Esophagus (tissue), 2 donors: Measurements from ENCODE around the gene AHNAK. TPM values are rescaled to one million over a fixed set of nuclear protein-coding genes. Genes with fewer than 3 reads are reported as not detected.

ENCODE experiments used
- H3K27ac ChIP-seq, 2 donors: one replicate each; pipeline ENCODE4 v1.5.1; 2013; ENCODE audit warnings: low read depth in 2 of 2, mild to moderate bottlenecking in 2 of 2, inconsistent platforms in 1 of 2, low read length in 1 of 2, moderate library complexity in 1 of 2
- H3K27me3 ChIP-seq, 2 donors: one replicate each; pipeline ENCODE4 v1.6.1; 2013; ENCODE audit warnings: low read length in 2 of 2, control low read depth in 1 of 2, mild to moderate bottlenecking in 1 of 2; ENCODE audit not compliant: insufficient read depth in 2 of 2, control insufficient read depth in 1 of 2
- H3K36me3 ChIP-seq, 2 donors: one replicate each; pipeline ENCODE4 v1.6.1; 2013; ENCODE audit warnings: low read length in 1 of 2; ENCODE audit not compliant: control insufficient read depth in 2 of 2, insufficient read depth in 2 of 2
- H3K4me1 ChIP-seq, 2 donors: one replicate each; pipeline ENCODE4 v1.6.1; 2013; ENCODE audit warnings: low read length in 1 of 2; ENCODE audit not compliant: control insufficient read depth in 2 of 2, insufficient read depth in 2 of 2
- H3K4me3 ChIP-seq, 2 donors: one replicate each; pipeline ENCODE4 v1.5.1; 2013; ENCODE audit warnings: low read length in 2 of 2, mild to moderate bottlenecking in 2 of 2, low read depth in 1 of 2, moderate library complexity in 1 of 2
- H3K9me3 ChIP-seq, 2 donors: one replicate each; pipeline ENCODE4 v1.6.1; 2013; ENCODE audit warnings: mild to moderate bottlenecking in 2 of 2, low read depth in 1 of 2, low read length in 1 of 2, moderate library complexity in 1 of 2; ENCODE audit not compliant: control insufficient read depth in 2 of 2, insufficient read depth in 1 of 2
- WGBS, 2 donors: extraction: QIAGEN DNeasy Blood & Tissue Kit; methylation state at CpG; one replicate each; pipeline ENCODE4 v1.1.7; 2013; 5-methylcytosine and 5-hydroxymethylcytosine counted together
- polyA plus RNA-seq, 2 donors: library from polyadenylated mRNA; stranded (reverse); fragments of 200-250 nt; gene quantifications; one replicate each; pipeline ENCODE4 v1.2.3, GENCODE V29; 2013
- donor health status: healthy with polysubstance abuse.
- donor health status: Bipolar disorder and iron deficiency.

Gene AHNAK, protein sequence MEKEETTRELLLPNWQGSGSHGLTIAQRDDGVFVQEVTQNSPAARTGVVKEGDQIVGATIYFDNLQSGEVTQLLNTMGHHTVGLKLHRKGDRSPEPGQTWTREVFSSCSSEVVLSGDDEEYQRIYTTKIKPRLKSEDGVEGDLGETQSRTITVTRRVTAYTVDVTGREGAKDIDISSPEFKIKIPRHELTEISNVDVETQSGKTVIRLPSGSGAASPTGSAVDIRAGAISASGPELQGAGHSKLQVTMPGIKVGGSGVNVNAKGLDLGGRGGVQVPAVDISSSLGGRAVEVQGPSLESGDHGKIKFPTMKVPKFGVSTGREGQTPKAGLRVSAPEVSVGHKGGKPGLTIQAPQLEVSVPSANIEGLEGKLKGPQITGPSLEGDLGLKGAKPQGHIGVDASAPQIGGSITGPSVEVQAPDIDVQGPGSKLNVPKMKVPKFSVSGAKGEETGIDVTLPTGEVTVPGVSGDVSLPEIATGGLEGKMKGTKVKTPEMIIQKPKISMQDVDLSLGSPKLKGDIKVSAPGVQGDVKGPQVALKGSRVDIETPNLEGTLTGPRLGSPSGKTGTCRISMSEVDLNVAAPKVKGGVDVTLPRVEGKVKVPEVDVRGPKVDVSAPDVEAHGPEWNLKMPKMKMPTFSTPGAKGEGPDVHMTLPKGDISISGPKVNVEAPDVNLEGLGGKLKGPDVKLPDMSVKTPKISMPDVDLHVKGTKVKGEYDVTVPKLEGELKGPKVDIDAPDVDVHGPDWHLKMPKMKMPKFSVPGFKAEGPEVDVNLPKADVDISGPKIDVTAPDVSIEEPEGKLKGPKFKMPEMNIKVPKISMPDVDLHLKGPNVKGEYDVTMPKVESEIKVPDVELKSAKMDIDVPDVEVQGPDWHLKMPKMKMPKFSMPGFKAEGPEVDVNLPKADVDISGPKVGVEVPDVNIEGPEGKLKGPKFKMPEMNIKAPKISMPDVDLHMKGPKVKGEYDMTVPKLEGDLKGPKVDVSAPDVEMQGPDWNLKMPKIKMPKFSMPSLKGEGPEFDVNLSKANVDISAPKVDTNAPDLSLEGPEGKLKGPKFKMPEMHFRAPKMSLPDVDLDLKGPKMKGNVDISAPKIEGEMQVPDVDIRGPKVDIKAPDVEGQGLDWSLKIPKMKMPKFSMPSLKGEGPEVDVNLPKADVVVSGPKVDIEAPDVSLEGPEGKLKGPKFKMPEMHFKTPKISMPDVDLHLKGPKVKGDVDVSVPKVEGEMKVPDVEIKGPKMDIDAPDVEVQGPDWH (N-terminal part only)
- 100 to 1,000 TPM; 168 to 195 TPM for polyA plus RNA-seq

- peaks cover 0 to 9% of the 10 kb centered on the region in 2 donors for H3K36me3 ChIP-seq
- H3K9me3 ChIP-seq = no peaks in the 10 kb centered on the region
- H3K27me3 ChIP-seq = no peaks in the 10 kb centered on the region
- WGBS, 2 donors = 0 to 1% methylated on average over 49 to 69 of the region's 69 CpGs
- peaks cover 8 to 14% of the 10 kb centered on the region in 2 donors for H3K4me1 ChIP-seq
- H3K27ac ChIP-seq = peak within 1 kb of the TSS; percentile 99 to 100
- peak within 1 kb of the TSS; percentile 82 to 98 for H3K4me3 ChIP-seq
Observed at GRCh38 chr11:62546244-62546928, at the start of gene AHNAK. Gene AHNAK (minus strand): TSS chr11:62546806. CDS start chr11:62536098, 10,708 bp downstream.

- H3K27ac ChIP-seq = no peak overlapping the region
- no peak overlapping the region for H3K4me3 ChIP-seq
- no peaks in the 10 kb centered on the region for H3K27me3 ChIP-seq
- peaks cover 2 to 7% of the 10 kb centered on the region in 2 donors for H3K4me1 ChIP-seq
- 88% methylated on average over 8 of the region's 8 CpGs for WGBS, 2 donors
- H3K36me3 ChIP-seq = peaks cover 9 to 47% of the 10 kb centered on the region in 2 donors
- H3K9me3 ChIP-seq = no peaks in the 10 kb centered on the region
Observed at GRCh38 chr11:62595124-62595523, 48.5 kb upstream of the AHNAK start.

DNA sequence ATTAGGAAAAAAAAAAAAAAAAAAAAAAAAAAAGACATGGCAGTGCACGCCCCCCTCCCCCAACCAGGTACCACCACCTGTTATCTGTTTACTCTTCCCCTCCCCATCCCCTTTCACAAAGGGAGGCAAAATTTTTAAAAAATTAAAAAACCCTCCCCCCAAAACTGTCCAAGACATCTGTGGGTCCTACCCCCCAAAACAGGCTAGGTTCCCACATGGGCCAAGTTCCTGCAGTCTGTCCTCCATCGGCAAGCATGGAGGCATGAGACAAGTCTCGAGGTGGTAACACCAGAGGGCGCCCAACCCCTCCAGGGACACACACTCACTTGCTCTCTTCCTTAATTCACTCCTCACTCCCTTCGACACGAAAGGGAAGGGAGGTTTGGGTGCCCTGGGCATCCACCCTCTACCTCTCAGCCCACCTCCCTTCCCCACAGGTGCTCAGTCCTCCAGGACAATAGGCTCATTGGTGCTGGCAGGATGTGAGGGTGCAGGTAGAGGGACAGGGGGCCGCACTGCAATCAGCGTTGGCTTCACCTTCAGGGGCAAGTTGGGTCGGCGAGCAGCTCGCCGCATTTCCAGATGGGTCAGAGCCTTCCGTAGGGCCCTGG is 46.9 kb upstream of the AHNAK start:
- 54 to 57% methylated on average over 13 of the region's 13 CpGs for WGBS, 2 donors
- H3K9me3 ChIP-seq = no peaks in the 10 kb centered on the region
- no peaks in the 10 kb centered on the region for H3K27me3 ChIP-seq
- peaks cover 9 to 46% of the 10 kb centered on the region in 2 donors for H3K36me3 ChIP-seq
- H3K4me1 ChIP-seq = peaks cover 2 to 4% of the 10 kb centered on the region in 2 donors
- no peak overlapping the region for H3K4me3 ChIP-seq
- peak overlapping the region in 1 of 2 donors; percentile 58 for H3K27ac ChIP-seq

DNA sequence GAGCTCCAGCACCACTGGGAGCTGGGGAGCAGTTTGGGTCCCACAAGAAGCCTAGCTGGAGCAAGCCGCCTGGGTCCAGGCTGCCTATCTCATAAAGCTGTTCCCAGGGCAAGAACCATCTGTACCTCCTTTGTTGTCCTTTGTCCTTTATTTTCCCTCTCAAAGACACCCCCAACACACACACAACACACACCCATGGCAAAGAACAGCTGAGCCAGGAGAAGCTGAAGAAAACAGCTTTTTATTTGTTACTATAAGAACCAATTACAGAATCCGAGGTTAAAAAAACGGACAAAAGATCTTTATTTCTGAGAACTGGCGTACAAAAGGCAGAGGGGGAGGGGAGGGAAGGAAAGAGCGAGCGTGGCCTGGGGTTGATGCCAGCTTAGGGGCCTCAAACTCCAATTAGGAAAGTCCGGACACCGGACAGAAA is 46.4 kb upstream of the AHNAK start:
- H3K4me1 ChIP-seq = peaks cover 2 to 4% of the 10 kb centered on the region in 2 donors
- 74% methylated on average over 8 of the region's 8 CpGs for WGBS, 2 donors
- peaks cover 9 to 43% of the 10 kb centered on the region in 2 donors for H3K36me3 ChIP-seq
- peak overlapping the region; percentile 93 to 99 for H3K27ac ChIP-seq
- no peaks in the 10 kb centered on the region for H3K27me3 ChIP-seq
- H3K9me3 ChIP-seq = no peaks in the 10 kb centered on the region
- H3K4me3 ChIP-seq = no peak overlapping the region

DNA sequence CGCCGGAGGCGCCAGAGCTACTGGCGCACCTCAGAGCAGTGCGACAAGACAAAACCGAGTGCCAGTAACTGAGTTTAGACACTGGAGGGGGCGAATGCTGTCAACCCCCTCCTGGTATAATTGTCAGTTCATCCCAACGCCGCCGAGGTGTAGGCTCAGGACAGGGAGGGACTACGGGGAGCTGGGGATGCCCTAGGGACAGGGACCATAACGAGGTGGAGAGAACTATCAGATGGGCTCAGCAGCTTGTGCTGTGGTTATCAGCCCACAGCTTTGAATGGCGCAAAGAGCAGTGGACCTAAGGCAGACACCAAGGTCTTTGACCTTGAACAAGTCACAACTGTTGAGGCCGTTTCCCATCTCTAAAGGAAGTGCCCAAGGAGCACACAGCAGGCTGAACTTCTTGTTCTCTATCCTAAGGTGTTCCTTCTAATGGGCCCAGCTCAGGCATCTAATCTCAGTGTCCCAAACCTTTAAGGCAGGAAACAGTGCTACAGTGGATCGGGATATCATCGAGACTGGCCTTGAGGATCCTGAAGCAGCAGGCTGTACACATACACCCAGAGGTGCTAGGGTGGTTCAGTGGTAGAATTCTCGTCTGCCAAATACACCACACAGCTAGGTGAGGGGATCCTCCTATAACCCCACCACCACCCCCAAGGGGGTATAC is 45.7 kb upstream of the AHNAK start:
- H3K27ac ChIP-seq = peak overlapping the region; percentile 93 to 99
- H3K9me3 ChIP-seq = no peaks in the 10 kb centered on the region
- 13 to 14% methylated on average over 17 of the region's 17 CpGs for WGBS, 2 donors
- H3K4me3 ChIP-seq = peak overlapping the region; percentile 43 to 93
- H3K4me1 ChIP-seq = peaks cover 2 to 4% of the 10 kb centered on the region in 2 donors
- H3K36me3 ChIP-seq = peaks cover 9 to 36% of the 10 kb centered on the region in 2 donors
- H3K27me3 ChIP-seq = no peaks in the 10 kb centered on the region

DNA sequence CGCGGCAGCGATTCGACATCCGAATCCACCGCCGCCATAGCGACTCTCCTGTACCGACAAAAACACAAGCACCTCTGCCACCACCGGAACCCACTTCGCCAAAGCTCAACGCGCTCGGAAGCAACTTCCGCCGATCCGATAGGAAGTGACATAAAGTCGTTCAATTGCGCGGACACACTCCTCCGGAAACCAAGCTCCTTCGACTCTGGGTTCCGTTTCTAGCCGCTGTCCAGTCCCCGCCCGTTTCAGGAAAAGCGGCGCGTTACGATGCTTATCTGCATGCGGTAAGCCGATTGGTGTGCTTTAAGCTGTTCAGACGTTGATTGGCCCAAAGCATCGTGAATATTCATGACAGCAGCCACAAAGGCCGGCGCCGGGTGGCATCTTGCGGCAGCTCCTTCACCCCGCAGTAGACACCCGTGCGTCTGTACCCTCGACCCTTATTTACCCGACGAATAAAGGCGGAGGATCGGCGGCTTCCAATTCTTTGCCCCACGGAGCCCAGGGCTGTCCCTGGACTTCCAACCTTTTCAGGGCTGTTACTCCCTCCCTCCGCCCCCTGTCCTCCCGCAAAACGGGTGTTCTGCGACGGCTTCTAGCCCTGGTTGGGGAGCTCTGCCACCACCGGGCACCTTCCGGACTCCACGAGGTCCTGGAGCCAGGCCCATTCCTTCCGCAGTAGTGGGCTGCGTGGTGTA is 45.0 kb upstream of the AHNAK start, which contains the start of gene TUT1:
TUT1 (minus strand) TSS at position 76 of the 698 bp plus-strand sequence; CDS start at position 38, 38 bp downstream.
- WGBS, 2 donors = 0 to 1% methylated on average over 58 of the region's 58 CpGs
- H3K27me3 ChIP-seq = no peaks in the 10 kb centered on the region
- H3K27ac ChIP-seq = peak within 1 kb of the TSS; percentile 93 to 99
- peaks cover 9 to 31% of the 10 kb centered on the region in 2 donors for H3K36me3 ChIP-seq
- peak within 1 kb of the TSS; percentile 62 to 93 for H3K4me3 ChIP-seq
- no peaks in the 10 kb centered on the region for H3K9me3 ChIP-seq
- peaks cover 2 to 4% of the 10 kb centered on the region in 2 donors for H3K4me1 ChIP-seq

DNA sequence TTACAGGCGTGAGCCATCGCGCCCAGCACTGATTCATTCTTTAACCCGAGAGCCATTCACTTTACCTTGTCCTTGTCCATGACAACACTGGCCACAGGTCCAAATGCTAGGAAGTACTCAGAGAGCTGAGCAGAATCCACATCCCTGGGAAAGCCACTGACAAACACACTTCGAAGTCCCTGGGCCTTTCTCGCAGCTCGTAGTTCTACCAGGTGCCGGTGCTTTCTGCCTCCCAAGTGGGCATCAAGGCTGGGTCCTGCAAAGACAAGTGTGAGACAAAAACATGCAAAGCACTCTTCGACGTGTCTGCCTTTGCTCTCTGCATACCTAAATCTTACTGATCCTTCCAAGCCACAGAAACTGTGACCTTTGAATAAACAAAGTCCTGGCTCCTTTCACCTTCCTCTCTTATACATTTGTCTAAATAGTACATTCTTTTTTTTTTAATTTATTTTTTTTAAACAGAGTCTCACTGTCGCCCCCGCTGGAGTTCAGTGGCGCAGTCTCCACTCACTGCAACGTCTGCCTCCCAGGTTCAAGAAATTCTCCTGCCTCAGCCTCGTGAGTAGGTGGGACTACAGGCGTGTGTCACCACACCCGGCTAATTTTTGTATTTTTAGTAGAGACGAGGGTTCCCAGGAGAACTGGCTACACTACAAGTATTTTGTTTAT is 42.5 kb upstream of the AHNAK start:
- Histone ChIP-seq H3K4me1 (peaks cover 2 to 6% of the 10 kb centered on the region in 2 donors), H3K36me3 (peaks cover 2 to 10% of the 10 kb centered on the region in 2 donors), H3K27me3 (no peaks in the 10 kb centered on the region), H3K9me3 (no peaks in the 10 kb centered on the region), H3K27ac (peak overlapping the region in 1 of 2 donors; percentile 10), H3K4me3 (no peak overlapping the region)
- WGBS, 2 donors = 55 to 61% methylated on average over 18 of the region's 18 CpGs
